HepG2 (cell line): Measurements from ENCODE around the gene MT1A. TPM values are rescaled to one million over a fixed set of nuclear protein-coding genes. Genes with fewer than 3 reads are reported as not detected.

Experiments
- ATAC-seq: fragments of 200-7000 bp; cut with Tn5 transposase; 3 replicates; pipeline ENCODE4 v1.9.1; 2020; ENCODE audit warnings: mild to moderate bottlenecking, moderate library complexity
- BruUV-seq: library from RNA; stranded (reverse); fragments of 400-500 nt; replicated peaks from 2 replicates; lab custom pipeline; 2021; lab: Mats Ljungman, UMichigan
- CTCF ChIA-PET: fragments of 300-600 bp; formaldehyde crosslinking; extraction: SDS; loops from one replicate; lab custom pipeline; 2021; ENCODE audit warnings: low total read pairs, inconsistent platforms, low intra/inter-chr PET ratio; lab: Yijun Ruan, JAX
- POLR2A ChIA-PET: fragments of 350-600 bp; sonication (Branson Sonifier 250); formaldehyde crosslinking; loops from one replicate; lab custom pipeline; 2020; ENCODE audit warnings: antibody characterized with exemption, inconsistent platforms; lab: Yijun Ruan, JAX
- DNase-seq: peaks from one replicate; pipeline ENCODE4 v3.0.0-alpha.2; 2015; ENCODE audit warnings: low spot score
- FAIRE-seq: peaks from 3 replicates; lab custom pipeline; 2011; peaks lifted over from hg19 to GRCh38; lab: Jason Lieb, UNC
- H2AFZ ChIP-seq: one replicate; pipeline ENCODE4 v1.6.1; 2011; ENCODE audit warnings: low read length, inconsistent platforms
- H3K27ac ChIP-seq: fragments of 300-600 bp; 3 replicates; pipeline ENCODE4 v1.8.0; 2011; ENCODE audit warnings: mixed run types, mild to moderate bottlenecking, mixed read lengths, low read length, inconsistent platforms; ENCODE audit not compliant: insufficient read depth; ENCODE audit errors: extremely low read length
- H3K27me3 ChIP-seq, 2 experiments: fragments of 200-600 bp in 1 of 2; 2 replicates in 1 of 2; 3 replicates in 1 of 2; pipeline versions ENCODE4 v1.6.0 to v1.8.0; 2011; ENCODE audit warnings: low read length in 2 of 2, mild to moderate bottlenecking in 2 of 2, moderate library complexity in 2 of 2, inconsistent platforms in 1 of 2; ENCODE audit not compliant: insufficient read depth in 2 of 2, control insufficient read depth in 1 of 2
- H3K36me3 ChIP-seq, 2 experiments: fragments of 200-600 bp in 1 of 2; replicated peaks in 1 of 2; 2 replicates in 1 of 2; 3 replicates in 1 of 2; pipeline versions ENCODE4 v1.5.1 to v1.8.0; 2011; ENCODE audit warnings: low read length in 2 of 2, inconsistent platforms in 1 of 2; ENCODE audit not compliant: insufficient read depth in 2 of 2, control insufficient read depth in 1 of 2
- H3K4me1 ChIP-seq: 2 replicates; pipeline ENCODE4 v1.5.1; 2012; ENCODE audit warnings: low read length, inconsistent platforms; ENCODE audit not compliant: insufficient read depth
- H3K4me2 ChIP-seq: 2 replicates; pipeline ENCODE4 v1.6.0; 2011; ENCODE audit warnings: low read depth, low read length, inconsistent platforms
- H3K4me3 ChIP-seq, 3 experiments: fragments of 200-600 bp in 1 of 3; sonication (generic), shearing (Covaris generic) in 1 of 3; replicated peaks in 1 of 3; 2 replicates each; pipeline ENCODE4 v1.5.1; 2011 to 2016; ENCODE audit warnings: low read length in 3 of 3, inconsistent platforms in 2 of 3, low read depth in 2 of 3, mild to moderate bottlenecking in 2 of 3, control low read depth in 1 of 3, mixed read lengths in 1 of 3; ENCODE audit not compliant: insufficient read depth in 1 of 3
- H3K79me2 ChIP-seq: one replicate; pipeline ENCODE4 v1.6.1; 2011; ENCODE audit warnings: low read length, inconsistent platforms; ENCODE audit not compliant: insufficient read depth
- H3K9ac ChIP-seq: 2 replicates; pipeline ENCODE4 v1.6.0; 2011; ENCODE audit warnings: mild to moderate bottlenecking, low read depth, low read length, inconsistent platforms; ENCODE audit not compliant: insufficient read depth
- H3K9me3 ChIP-seq: 2 replicates; pipeline ENCODE4 v1.5.1; 2012; ENCODE audit warnings: mild to moderate bottlenecking, low read length
- H4K20me1 ChIP-seq: 2 replicates; pipeline ENCODE4 v1.6.0; 2011; ENCODE audit warnings: inconsistent platforms, mild to moderate bottlenecking, low read length, moderate library complexity; ENCODE audit not compliant: insufficient read depth
- ARNT2 ChIP-seq: sonication (generic); formaldehyde crosslinking; IDR thresholded peaks from 2 replicates; pipeline ENCODE4 v1.8.0; 2022; ENCODE audit warnings: mild to moderate bottlenecking, low read depth, missing genetic modification reagents, moderate library complexity
- FIP1L1 ChIP-seq: fragments of 200-400 bp; formaldehyde crosslinking; IDR thresholded peaks from 2 replicates; pipeline ENCODE4 v1.6.1; 2018; ENCODE audit warnings: low read depth, mild to moderate bottlenecking, low read length, moderate library complexity, borderline replicate concordance; ENCODE audit not compliant: insufficient read depth
- MAZ ChIP-seq, 2 experiments: sonication (generic) in 1 of 2; formaldehyde crosslinking in 1 of 2; IDR thresholded peaks; 2 replicates each; pipeline versions ENCODE4 v1.5.0 to v1.6.1; 2012 to 2020; ENCODE audit warnings: low read depth in 2 of 2, mild to moderate bottlenecking in 2 of 2, borderline replicate concordance in 1 of 2, improper control_type of control experiment in 1 of 2, low read length in 1 of 2, missing genetic modification reagents in 1 of 2, moderate library complexity in 1 of 2
- MYC ChIP-seq: sonication (generic); formaldehyde crosslinking; IDR thresholded peaks from 2 replicates; pipeline ENCODE4 v1.9.0; 2021; ENCODE audit warnings: missing genetic modification reagents, borderline replicate concordance
- RFXANK ChIP-seq: IDR thresholded peaks from 2 replicates; pipeline ENCODE4 v1.6.1; 2016
- ZNF180 ChIP-seq: sonication (generic); formaldehyde crosslinking; IDR thresholded peaks from 2 replicates; pipeline ENCODE4 v1.4.0; 2020; ENCODE audit warnings: low read depth, missing genetic modification reagents, borderline replicate concordance
- ZNF501 ChIP-seq: sonication (generic); formaldehyde crosslinking; IDR thresholded peaks from 2 replicates; pipeline ENCODE4 v1.5.1; 2020; ENCODE audit warnings: mild to moderate bottlenecking, moderate library complexity, missing genetic modification reagents
- WGBS: methylation state at CpG from one replicate; pipeline ENCODE4 v1.1.6; 2017; ENCODE audit warnings: low lambda C conversion rate; 5-methylcytosine and 5-hydroxymethylcytosine counted together
- in situ Hi-C: cut with HindIII; loops from 2 replicates; pipeline ENCODE4 v1.10.0; 2017; ENCODE audit warnings: low pct_unique_long_range_greater_than_20kb; ENCODE audit not compliant: extremely low pct_ligation_motif_present
- intact Hi-C: fragments of 100-400 bp; cut with micrococcal nuclease; formaldehyde crosslinking; loops from one replicate; pipeline ENCODE4 v1.10.0; 2022; ENCODE audit not compliant: unreplicated experiment
- polyA plus RNA-seq, 8 experiments: library from polyadenylated mRNA; depleted of rRNA in 3 of 8; stranded (reverse) in 7 of 8; unstranded in 1 of 8; fragments of >200 nt; fragmentation: Illumina TruSeq in 4 of 8; extraction: Trizol in 4 of 8; gene quantifications; 2 replicates each; pipeline versions ENCODE4 v1.2.1 to v1.2.3, GENCODE V29; 2011 to 2016; ENCODE audit warnings: low read depth in 4 of 8, missing spikeins in 1 of 8, mixed read lengths in 1 of 8; ENCODE audit not compliant: insufficient read depth in 1 of 8
- total RNA-seq, 5 experiments: library from RNA; depleted of rRNA; stranded (reverse); fragments of >200 nt; fragmentation: Illumina TruSeq; extraction: Trizol; gene quantifications; 2 replicates each; pipeline ENCODE4 v1.2.3, GENCODE V29; 2016; ENCODE audit warnings: low read depth in 1 of 5
- TF ChIP-seq, protein P1 (sequence below): sonication (generic); formaldehyde crosslinking; IDR thresholded peaks from 2 replicates; pipeline ENCODE4 v1.8.1; 2023; ENCODE audit warnings: mild to moderate bottlenecking, inconsistent platforms, moderate library complexity, missing genetic modification reagents, borderline replicate concordance
- TF ChIP-seq, protein P2 (sequence below): sonication (generic); formaldehyde crosslinking; IDR thresholded peaks from 2 replicates; pipeline ENCODE4 v1.8.1; 2023; ENCODE audit warnings: mild to moderate bottlenecking, missing genetic modification reagents
- TF ChIP-seq, protein P3 (sequence below): sonication (generic); formaldehyde crosslinking; IDR thresholded peaks from 2 replicates; pipeline ENCODE4 v1.8.1; 2023; ENCODE audit warnings: mild to moderate bottlenecking, missing genetic modification reagents
- TF ChIP-seq, protein P4 (sequence below): IDR thresholded peaks from 2 replicates; pipeline ENCODE4 v1.6.1; 2012; ENCODE audit warnings: inconsistent platforms
- TF ChIP-seq, protein P5 (sequence below): sonication (generic); formaldehyde crosslinking; IDR thresholded peaks from 2 replicates; pipeline ENCODE4 v1.4.0; 2020; ENCODE audit warnings: mild to moderate bottlenecking, missing genetic modification reagents, borderline replicate concordance

Gene MT1A
- total and polyA plus RNA-seq, 2 of the 13 experiments (the other 11 are each of a cell fraction or from before 2014, with no cell fraction given) = 8.3 to 10.4 TPM

DNA sequence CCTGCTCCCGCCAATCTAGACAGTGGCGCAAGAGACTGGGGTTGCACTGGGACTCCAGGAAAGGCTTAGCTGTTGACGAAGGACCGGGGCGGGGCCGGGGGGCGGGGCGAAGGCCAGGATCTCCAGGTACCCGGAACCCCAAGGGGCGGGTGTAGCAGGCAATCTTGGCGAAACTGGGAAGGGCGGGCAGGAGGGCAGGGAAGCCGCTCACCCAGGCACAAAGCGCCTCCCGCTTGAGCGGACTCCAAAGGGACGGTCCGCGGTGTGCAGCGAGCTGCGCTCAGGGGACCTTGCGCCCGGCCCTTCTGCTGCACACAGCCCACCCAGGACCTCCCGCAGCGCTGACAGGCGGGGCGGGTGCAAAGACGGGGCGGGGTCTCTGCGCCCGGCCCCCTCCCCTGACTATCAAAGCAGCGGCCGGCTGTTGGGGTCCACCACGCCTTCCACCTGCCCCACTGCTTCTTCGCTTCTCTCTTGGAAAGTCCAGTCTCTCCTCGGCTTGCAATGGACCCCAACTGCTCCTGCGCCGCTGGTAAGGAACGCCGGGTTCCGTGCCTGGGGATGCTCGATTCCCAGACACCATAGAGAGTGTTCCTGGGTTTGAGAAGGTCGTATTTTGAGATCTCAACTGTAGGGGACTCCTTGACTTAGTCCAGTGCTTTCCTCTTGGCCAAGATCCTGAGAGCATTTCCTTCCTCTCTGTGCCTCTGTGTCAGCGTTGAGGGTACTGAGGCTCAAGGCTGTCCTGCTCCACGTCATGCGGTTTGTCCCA is 19.3 kb downstream of the MT1A start, which contains the start of gene MT1F (continued):
- TF ChIP-seq, protein P1, sequence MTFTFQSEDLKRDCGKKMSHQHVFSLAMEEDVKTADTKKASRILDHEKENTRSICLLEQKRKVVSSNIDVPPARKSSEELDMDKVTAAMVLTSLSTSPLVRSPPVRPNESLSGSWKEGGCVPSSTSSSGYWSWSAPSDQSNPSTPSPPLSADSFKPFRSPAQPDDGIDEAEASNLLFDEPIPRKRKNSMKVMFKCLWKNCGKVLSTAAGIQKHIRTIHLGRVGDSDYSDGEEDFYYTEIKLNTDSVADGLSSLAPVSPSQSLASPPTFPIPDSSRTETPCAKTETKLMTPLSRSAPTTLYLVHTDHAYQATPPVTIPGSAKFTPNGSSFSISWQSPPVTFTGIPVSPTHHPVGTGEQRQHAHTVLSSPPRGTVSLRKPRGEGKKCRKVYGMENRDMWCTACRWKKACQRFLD = peak; percentile 28; the same call in 1 of the 2 replicates
- no peak for TF ChIP-seq ARNT2 (CRISPR knock-in tag)
- TF ChIP-seq MAZ (IDR thresholded peaks at IDR 0.05; ENCODE audit: borderline replicate concordance, low read depth, low read length) = no peak
- peak; percentile 56 for TF ChIP-seq MAZ (CRISPR knock-in tag; IDR thresholded peaks at IDR 0.05; ENCODE audit: low read depth)
- TF ChIP-seq ZNF180 (CRISPR knock-in tag) = no peak
- TF ChIP-seq FIP1L1 = no peak

DNA sequence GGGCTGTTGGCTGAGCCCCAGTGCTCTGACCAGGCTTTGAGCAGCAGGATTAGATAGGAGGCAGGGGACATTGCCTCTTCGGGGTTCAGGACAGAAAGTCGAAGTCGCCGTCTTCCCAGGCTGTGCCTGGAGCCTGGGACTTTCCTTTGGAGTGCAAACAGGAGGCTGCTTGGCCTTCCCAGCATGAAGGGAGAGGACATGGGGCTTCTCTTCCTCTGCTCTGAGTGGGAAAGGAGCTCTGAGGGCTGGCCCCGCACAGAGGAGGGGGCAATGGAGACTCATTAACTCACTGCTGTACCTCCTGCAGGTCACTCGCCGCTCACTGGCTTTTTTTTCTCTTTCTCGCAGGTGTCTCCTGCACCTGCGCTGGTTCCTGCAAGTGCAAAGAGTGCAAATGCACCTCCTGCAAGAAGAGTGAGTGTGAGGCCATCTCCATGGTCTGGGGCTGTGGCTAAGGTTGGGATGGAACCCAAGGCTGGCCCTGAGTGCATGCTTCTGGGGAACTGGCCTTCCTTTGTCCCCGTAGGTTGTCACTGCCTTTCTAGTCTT is 19.9 kb downstream of the MT1A start:
- H3K4me3 ChIP-seq = peak overlapping the region; percentile 77 to 82 (median 78)
- no peaks in the 10 kb centered on the region; a peak in 2 of 5 replicates for H3K27me3 ChIP-seq
- peak; percentile 50 for ATAC-seq
- H3K27ac ChIP-seq = no peak overlapping the region
- peak overlapping the region; percentile 98 for H3K4me2 ChIP-seq
- H3K36me3 ChIP-seq = no peaks in the 10 kb centered on the region
- H3K9me3 ChIP-seq = no peaks in the 10 kb centered on the region
- H2AFZ ChIP-seq = peak overlapping the region; percentile 20
- POLR2A ChIA-PET = interaction anchor here (1.2 kb wide), 1 partner anchor 10 kb away, joined by 4 read pairs; the partner anchor contains the start of gene MT1G
- no peak for FAIRE-seq
- in situ Hi-C loops (no loop called here), intact Hi-C loops (loop anchor here (5.0 to 10.0 kb wide), 2 partner anchors 44 to 54 kb away; partner anchors contain the start of gene MT2A)
- CTCF ChIA-PET = no interaction called here
- H3K9ac ChIP-seq = peak overlapping the region; percentile 30; the same call in 1 of the 2 replicates
- H4K20me1 ChIP-seq = no peaks in the 10 kb centered on the region
- no peak for DNase-seq
- peaks cover 20% of the 10 kb centered on the region for H3K4me1 ChIP-seq
- no TSS peak for BruUV-seq
- H3K79me2 ChIP-seq = no peaks in the 10 kb centered on the region
- 21% methylated on average over 10 of the region's 10 CpGs for WGBS
- TF ChIP-seq, protein P2, sequence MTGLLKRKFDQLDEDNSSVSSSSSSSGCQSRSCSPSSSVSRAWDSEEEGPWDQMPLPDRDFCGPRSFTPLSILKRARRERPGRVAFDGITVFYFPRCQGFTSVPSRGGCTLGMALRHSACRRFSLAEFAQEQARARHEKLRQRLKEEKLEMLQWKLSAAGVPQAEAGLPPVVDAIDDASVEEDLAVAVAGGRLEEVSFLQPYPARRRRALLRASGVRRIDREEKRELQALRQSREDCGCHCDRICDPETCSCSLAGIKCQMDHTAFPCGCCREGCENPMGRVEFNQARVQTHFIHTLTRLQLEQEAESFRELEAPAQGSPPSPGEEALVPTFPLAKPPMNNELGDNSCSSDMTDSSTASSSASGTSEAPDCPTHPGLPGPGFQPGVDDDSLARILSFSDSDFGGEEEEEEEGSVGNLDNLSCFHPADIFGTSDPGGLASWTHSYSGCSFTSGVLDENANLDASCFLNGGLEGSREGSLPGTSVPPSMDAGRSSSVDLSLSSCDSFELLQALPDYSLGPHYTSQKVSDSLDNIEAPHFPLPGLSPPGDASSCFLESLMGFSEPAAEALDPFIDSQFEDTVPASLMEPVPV (CRISPR knock-in tag) = peak; percentile 47; the same call in 1 of the 2 replicates
- TF ChIP-seq, protein P3, sequence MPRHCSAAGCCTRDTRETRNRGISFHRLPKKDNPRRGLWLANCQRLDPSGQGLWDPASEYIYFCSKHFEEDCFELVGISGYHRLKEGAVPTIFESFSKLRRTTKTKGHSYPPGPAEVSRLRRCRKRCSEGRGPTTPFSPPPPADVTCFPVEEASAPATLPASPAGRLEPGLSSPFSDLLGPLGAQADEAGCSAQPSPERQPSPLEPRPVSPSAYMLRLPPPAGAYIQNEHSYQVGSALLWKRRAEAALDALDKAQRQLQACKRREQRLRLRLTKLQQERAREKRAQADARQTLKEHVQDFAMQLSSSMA (CRISPR knock-in tag) = peak; percentile 29; the same call in 1 of the 2 replicates
- TF ChIP-seq, protein P4, sequence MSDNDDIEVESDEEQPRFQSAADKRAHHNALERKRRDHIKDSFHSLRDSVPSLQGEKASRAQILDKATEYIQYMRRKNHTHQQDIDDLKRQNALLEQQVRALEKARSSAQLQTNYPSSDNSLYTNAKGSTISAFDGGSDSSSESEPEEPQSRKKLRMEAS = 0 out of 2 replicates have a peak, but pooled peaks have one; percentile 18
- TF ChIP-seq RFXANK (CRISPR knock-in tag) = no peak
- 0 out of 2 replicates have a peak, but pooled peaks have one; percentile 4 for TF ChIP-seq MYC (CRISPR knock-in tag)
- peak; percentile 32; the same call in 1 of the 2 replicates for TF ChIP-seq ZNF501
- TF ChIP-seq, protein P5, sequence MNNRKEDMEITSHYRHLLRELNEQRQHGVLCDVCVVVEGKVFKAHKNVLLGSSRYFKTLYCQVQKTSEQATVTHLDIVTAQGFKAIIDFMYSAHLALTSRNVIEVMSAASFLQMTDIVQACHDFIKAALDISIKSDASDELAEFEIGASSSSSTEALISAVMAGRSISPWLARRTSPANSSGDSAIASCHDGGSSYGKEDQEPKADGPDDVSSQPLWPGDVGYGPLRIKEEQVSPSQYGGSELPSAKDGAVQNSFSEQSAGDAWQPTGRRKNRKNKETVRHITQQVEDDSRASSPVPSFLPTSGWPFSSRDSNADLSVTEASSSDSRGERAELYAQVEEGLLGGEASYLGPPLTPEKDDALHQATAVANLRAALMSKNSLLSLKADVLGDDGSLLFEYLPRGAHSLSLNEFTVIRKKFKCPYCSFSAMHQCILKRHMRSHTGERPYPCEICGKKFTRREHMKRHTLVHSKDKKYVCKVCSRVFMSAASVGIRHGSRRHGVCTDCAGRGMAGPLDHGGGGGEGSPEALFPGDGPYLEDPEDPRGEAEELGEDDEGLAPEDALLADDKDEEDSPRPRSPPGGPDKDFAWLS (CRISPR knock-in tag) = no peak
